Midbrain (tissue), 1 donor: ENCODE data around the gene KCNT1.

Source experiments
- DNase-seq: peaks from one replicate; lab custom pipeline; 2025; lab: John Stamatoyannopoulos, UW

The KCNT1 gene

DNA sequence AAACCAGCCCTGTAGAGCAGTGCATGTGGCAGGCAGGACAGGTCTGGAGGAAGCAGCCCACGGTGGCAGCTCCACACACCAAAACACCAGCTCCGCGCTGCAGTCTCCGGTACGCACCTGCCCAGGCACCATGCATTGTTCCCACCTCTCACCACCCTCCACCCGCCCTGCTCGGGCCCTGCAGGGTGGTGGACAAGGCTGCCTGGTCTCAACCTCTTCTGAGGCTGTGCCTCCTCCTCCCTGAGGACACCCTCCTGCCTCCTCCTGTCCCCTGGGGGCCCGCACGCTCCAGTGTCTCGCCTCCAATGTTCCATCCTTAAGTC is 96.2 kb downstream of the KCNT1 start:
- DNase-seq, result no peak

DNA sequence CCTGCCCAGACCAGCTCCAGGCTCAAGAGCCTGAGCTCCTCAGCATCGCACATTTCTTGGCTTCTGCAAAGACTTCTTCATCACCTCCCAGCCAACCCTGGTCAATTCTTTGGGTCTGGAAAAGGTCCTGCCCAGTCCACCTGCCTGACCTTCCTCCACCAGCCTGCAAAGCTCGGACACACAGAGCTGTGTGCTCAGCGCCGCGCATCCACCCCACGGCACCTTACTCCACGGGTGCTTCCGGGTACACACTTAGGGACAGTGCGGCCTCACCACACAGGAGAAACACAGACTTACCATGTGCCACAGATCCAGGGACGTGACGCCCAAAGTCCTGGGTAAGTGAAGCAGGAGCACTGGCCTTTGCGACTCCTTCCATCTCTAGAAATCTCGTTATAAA is 97.3 kb downstream of the KCNT1 start:
- DNase-seq, result no peak

DNA sequence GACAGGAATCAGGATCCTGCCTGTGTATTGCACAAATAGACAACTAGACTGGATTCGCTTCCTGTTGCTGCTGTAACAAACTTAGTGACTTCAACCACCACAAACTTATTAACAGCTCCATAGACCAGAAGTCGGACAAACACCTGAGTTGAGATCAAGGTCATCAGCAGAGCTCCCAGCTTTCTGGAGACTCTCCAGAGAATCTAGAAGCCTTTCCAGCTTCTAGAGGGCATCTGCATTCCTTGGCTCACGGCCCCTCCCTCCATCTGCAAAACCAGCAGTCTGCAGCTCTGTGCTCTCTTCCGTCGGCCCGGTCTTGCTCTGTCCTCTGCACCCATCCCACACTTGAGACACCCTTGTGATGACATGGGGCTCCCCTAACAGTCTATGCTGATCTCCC is 99.1 kb downstream of the KCNT1 start:
- no peak for DNase-seq

DNA sequence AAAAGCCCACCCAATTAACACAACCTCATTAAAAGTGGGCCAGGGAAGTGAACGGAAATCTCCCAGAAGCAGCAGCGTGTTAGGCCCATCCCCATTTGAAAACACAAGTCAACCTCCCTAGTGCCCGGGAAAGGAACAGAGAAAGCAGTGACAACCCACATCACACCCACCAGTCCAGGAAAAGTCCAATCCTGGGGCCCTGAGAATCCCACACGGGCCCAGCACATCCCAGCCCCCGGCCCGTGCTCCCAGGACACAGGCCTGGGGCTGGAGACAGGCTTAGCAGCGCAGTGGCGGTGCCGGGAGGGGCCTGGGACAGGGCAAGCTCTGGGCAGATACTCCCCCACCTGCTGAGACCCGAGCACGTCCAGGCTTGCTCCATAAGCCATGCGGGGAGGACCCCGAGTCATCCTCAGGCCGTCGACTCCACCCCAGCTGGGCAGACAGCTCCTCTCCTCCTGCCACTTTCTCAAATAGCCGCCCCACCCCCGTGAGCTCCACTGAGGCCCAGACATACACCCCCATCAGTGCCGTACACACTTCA is 101.0 kb downstream of the KCNT1 start:
- no peak for DNase-seq

DNA sequence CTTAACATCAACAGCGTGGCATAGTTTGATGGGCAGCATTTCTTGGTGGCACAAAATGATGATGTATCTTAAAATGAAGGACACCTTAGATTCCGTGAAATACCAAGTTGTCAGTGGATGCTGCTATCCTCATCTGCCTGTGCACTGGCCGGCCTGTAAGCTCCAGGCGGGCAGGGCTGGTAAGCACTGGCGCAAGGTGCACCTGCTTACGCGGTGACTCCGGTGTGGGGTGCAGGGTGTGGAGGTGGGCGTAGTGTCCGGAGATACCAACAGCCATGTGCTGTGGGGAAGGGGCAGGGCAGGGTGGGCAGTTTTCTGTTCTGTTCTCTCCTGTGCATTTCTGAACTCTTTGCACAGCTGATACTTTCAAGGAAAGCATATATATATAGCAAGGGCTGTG is 101.5 kb downstream of the KCNT1 start:
- DNase-seq, result no peak

DNA sequence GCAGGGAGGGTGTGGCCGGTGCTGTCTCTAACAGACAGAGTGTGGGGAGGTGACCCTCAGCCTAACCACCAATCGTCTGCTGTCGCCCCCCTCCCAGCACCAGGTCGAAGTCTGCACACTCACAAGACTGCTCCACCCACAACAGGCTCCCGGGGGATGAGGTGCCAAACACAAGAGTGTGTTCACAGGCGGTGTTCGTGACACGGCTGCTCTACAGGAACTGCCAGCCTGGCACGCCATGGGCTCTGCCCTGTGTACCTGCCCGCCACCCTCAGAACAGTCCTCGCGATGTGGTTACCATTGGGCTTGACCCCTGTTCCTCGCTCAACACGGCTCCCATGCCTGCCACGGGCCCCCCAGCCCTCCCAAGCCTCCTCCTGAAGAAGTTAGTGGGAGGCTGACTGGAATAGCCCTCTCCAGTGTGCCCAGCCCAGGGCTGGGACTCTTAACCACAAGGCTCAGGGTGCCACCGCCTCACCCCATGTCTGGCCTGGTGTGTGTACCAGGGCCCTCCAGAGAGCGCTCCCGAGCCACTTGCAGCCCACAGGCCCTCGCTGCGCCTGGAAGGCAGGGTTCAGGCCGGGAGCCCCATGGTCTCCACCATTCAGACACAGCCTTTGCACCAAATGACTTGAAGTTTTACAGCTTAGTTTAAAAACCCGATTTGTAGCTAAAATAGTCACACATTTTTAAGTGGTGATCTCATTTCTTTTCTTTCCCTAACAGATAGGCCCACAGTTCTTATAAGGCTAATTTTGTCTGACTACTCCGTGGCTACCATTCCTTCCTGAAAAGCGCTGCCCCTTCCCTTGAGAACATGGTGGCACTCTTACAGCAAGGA is 102.8 kb downstream of the KCNT1 start:
- no peak for DNase-seq

DNA sequence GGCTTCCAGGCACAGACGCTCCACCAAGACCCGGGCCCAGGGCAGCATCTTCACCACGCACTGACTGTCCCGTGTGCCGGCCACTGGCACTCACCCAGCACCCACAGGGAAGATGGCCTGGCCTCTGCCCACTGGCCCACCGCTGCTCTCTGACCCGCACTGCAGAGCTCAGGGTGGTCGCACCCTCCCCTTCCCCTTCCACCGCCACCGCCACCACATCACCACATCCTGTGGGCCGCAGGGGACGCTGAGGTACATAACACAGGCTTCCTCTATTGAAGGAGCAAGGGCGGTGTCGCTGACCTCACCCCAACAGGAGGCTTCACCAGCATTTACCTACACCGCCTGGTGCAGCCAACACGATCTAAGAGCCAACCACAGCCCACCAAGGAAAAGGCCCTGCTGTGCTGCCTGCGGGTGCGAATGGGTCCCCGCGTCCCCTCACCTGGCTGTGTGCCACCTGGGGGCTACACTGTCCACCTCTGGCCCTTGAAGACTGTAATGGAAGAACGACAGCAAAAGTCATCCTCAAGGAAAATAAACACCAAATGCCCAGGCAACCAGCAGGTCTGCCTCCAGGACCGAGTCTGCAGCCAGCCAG is 103.5 kb downstream of the KCNT1 start:
- no peak for DNase-seq

DNA sequence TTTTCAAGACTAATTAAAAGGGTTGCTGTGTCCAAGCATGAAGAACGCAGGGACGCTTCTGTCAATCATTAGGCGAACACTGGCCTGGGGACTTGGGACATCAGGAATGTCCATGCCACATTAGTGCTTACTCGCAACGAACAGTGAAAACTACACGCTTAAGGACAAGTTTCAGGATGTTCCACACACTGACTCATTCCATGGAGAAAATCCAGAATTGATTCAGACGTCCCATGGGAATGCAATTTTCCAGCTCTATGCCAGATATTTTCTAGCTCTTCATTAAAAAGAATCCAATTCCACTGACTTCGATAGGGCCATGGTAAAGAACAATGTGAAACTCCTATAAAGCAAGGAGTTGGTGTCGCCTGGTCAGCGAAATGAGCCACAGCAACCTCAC is 107.2 kb downstream of the KCNT1 start:
- DNase-seq, result no peak

DNA sequence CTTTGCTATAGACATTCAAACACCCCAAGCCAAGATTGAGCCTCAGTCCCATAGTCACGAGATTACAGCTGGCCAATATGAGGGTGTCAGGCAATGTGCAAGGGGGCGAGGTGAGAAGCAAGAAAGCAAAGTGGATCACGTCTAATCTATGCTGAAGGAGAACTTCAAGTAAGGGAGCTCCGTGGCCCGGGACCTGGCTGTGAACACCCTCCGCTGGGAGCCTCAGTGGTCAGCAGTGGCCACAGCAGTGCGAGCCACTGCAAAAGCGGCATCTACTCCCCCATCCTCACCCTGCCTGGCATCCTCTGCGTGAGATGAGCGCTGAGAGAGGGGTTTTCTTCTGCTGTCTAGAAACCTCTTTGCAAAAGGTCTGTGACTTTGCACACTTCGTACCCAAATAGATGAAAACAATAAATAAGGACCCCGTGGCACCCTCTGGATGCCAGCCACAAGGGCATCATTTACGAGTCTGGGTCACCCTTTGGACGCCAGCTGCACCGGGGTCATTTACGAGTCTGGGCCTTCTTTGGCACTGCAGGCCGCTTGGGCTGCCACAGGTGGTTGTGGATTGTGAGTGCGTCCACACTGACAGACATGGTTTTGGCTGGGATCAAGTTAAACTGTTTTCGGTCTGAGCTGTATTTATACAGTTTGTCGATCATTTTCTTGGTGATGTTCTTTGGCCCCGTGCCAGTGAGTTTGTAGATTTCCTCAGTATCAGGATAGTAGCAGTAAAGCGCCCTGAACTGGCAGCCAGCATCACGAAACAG is 109.0 kb downstream of the KCNT1 start:
- no peak for DNase-seq

DNA sequence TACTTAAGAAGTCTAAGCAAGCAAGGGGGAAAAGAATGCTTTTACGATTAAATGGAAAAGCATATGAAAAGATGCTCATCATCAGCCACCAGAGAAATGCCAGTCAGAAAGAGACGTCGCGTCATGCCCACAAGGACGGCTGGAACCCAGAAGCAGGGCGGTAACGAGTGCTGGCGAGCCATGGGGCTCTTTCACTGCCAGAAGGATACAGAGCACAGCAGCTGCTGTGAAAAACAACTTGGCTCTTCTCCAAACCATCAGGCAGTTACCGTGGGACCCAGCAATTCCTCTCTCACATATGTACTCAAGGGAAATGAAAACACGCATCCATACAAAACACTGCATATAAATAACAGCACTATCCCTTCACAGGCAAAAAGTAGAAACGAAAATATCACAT is 109.8 kb downstream of the KCNT1 start:
- DNase-seq, result peak; percentile 13

DNA sequence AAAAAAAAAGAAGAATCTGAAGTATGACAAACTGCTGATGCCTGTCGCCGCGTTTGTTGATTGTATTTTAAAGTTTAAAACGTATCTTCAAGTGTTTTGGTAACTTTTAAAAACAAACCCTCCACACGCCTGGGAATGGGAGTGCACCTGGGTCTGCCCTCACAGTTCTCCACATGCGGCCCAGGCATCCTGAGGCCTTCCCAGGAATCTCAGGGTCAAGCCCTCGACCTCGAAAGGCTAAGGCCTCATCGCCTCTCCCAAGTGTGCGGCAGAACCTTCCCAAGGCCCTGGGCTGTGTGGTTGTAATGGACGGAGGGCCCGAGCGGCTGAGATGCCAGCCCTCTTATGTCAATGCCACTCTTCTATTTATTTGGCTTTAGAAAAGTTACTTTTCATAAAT is 111.0 kb downstream of the KCNT1 start:
- no peak for DNase-seq

DNA sequence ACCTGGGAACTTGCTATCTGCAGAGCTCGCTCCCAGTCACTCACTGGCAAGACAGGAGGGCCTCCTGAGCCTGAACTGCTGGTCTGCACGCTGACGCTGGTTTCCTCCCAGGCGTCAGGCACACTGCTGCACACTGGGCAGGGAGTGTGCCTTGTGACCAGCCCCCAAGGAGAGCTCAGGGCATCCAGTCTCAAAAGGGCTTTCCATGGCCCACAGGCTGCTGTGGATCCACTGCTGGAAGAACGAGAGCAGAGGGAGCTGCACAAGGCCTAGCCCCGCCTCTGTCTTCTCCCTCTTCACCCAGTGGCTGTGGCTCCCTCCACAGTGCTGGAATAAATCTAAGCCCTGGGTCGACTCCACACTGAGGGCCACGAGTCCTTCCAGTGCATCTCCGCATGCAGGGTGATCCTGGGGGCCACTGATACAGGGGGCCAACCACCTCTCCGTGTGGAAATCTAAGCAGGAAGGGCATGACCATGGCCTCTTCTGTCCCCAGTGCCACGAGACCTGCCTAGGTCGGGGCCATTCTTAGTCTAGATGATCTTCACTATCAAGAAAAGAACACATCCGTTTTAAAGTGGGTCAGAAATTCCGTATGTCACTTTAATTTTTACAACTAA is 111.8 kb downstream of the KCNT1 start:
- DNase-seq, result no peak

DNA sequence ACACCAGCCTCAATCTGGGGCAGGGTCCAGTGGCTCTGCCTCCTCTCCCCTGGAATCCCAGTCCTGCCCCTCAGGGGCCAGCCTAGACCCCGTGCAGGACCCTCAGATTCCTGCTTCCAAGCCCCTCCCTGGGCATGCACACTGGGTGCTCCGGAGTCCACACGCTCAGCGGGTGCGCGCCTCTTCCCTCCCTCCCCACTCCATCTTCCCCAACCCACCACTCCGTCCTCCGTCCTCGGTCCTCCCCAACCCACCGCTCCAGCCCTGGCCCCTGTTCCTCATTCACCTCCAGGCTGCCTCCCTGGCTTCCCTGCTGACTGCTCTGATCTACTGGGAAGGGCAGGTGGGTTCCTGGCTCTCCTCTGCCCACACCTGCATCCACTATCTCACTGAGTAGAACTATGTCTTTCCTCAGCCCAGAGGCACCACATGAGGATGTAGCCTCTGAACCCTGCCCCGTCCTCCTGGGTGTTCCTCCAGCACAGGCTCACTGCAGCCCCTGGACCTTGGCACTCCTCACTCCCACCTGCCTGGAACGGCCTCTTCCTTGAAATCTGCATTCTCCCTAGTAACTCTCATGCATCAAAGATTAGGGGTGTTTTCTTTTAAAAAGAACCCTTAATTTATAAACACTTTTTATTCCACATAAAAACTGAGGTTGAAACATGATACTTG is 112.6 kb downstream of the KCNT1 start:
- no peak for DNase-seq

DNA sequence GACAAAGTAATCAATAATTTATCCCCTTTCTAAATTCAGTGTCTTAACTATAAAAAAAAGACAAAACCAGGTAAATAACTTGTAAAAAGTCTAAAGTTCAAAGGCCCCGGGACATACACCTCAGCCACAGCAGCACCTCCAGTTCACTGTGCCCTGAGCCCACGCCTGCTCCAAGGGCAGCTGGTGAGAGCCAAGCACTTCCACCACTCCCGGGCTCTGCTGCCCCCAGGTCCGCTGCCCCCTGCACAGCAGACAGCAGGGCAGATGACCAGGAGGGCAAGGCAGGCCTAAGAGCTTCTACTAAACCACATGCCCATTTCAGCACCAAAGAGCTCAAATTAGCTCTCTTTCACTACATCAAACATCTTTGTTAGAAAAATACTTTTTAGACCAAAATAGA is 113.4 kb downstream of the KCNT1 start:
- DNase-seq, result no peak

DNA sequence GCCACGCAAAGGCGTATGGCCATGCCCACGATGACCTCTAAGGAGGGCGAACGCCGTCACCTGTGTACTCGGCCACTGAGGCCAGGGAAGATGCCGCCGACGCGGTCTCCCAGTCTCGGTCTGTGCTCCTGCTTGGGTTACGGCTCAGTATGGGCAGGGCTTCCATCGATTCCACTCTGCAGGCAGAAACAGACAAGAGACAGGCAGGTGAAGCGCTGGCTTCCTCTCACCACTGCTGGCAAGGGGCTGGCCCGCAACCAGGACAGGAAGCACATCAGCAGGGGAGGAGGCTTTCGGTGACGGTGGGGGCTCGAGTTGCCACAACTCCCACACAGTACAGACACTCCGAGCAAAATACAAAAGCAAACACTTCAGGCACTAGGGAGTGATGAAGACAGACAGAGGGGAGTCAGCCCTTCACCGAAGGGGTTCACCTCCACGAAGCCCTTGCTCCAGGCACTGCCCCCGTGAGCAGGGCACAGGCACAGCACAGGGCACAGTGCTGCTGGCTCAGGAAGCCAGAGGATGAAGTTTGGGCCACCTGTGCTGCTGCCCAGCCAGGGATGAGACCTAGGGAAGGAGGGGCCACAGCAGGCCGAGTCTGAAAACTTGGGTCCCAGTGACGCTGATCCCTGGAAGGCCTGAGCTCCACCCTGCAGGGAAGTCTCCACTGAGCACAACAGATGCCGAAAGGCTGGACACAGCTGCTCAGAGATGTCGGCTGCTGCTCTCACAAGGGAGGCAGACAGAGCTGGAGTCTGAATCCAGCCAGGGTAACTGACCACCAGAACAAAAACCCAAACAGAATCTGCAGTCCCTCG is 114.1 kb downstream of the KCNT1 start:
- no peak for DNase-seq

DNA sequence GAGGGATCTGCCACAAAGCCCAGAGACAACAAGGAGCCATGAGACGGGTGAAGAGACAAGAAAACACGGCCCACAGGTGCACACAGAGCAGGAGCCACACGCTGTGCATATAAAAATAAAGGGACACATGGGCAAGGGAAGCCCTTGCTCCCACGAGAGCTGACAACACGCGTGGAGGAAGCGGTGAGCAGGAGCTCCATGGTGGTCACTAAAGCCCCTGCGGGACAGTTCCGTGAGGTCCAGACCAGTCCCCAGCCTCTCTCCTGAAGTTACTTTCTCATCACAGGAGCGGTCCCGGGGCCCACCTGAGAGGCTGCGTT is 114.6 kb downstream of the KCNT1 start:
- DNase-seq, result no peak

DNA sequence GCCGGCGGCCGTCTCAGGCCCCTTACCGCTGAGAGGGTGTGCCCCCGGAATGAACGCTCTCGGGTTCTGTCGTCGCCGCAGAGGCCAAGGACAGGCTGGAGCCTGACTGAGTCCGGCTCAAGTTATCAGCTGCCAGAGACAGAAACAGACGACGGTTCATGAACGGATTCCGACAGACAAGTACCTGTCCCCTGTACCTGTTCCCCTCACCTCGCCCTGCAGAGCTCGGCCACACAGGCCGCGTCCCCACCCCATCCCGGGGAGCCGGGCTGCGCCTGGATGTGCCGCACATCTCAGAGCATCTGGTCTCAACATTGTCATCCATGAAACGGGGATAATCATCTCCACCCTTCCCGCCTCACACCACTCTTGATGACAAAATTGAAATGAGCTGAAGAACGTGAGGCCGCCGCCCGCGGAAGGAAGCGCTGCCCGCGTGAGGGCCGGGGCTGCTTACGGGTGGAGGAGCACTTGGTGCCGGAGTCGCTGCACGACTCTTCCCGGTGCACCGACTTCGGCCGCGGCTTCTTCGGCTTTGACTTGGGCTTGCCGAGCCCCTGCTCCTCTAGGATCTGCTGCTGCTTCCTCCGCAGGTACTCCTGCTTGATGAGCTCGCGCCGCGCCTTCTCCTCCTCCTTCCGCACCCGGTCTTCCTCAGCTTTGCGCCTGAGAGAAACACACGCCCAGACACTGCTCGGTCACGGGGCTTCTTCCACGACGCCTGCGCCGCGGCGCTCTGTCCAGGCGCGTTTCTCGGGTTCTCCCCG is 116.1 kb downstream of the KCNT1 start:
- DNase-seq, result no peak

DNA sequence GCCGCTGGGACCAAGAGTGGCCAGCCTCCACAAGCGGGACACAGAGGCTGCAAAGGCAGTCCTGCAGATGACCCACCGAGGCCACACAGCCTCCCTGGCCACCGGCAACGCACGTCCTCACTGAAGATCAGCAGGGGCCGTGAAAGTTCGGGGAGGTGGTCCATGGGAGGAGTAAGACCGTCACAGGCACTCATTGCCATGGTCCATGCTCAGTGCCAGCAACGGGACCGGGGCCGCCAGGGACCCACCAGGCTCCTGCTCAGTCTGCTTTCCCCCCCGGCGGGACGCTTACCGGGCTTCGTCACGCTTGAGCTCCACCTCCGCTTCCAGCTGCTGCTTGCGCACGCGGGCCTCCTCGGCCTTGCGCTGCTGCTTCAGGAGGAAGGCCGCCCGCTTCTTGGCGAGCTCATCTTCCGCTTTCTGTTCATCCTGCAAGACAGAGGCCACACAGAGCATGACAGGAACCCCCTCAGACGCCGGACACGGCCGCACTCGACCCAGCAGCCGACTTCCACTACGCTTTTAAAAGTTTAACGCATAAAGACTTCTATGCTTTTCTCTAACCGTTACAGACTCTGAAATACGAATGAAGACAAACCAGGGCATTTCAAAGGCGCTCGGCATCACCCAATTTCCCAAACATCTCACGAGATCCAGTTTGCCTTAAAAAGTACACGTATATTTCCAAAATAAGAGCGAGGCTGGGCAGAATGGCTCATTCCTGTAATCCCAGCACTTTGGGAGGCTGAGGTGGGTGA is 116.9 kb downstream of the KCNT1 start:
- no peak for DNase-seq

DNA sequence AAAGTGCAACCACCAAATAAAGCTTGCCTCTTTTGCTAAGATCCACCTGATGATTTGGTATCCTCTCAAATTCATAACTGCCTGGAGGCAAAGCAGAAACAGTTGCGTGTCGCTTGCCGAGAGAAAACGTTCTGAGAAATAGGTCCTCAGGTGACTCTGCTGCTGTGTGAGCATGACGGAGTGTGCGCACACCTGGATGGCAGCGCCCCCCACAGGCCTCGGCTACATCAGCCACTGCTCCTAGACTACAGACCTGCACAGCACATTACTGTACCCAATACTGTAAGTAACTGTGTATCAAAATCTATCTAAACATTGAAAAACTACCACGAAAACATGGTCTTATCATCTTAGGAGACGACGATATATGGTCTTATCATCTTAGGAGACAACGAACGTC is 117.9 kb downstream of the KCNT1 start:
- no peak for DNase-seq

DNA sequence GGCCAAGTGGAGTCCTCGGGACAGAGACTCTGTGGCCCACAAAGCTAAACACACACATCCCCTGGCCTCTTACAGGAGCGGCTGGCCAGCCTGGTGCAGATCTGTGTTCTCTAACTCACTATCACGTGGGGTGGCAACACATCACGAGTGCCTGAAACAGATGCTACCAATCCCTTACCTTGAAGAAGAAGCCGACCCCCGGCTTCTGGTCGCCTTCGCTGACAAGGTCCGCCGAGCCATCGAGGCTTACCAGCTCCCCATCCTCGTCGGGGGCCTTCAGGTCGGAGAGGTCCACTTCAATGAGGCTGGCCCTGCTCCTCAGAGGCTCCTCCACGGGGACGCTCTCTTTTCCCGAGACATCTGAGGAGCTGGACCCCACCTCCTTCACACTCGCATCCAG is 118.7 kb downstream of the KCNT1 start:
- DNase-seq, result no peak
